Stomach (tissue), 9 donors: ENCODE data around the gene PLEKHA5. TPM values are rescaled to one million over a fixed set of nuclear protein-coding genes. Genes with fewer than 3 reads are reported as not detected.

ENCODE experiments used
- DNase-seq, 2 donors: peaks; one replicate each; pipeline versions ENCODE4 v3.0.0 to v3.0.0-alpha.2; 2013 to 2019
- H3K27ac ChIP-seq, 5 donors: fragments of 200-600 bp in 4 of 5; sonication (generic) in 4 of 5; one replicate each; pipeline ENCODE4 v1.5.1; 2013 to 2019; ENCODE audit warnings: mild to moderate bottlenecking in 1 of 5, moderate library complexity in 1 of 5
- H3K27me3 ChIP-seq, 3 donors: fragments of 200-600 bp; sonication (generic); one replicate each; pipeline ENCODE4 v1.5.1; 2017 to 2019; ENCODE audit warnings: mixed run types in 1 of 3
- H3K36me3 ChIP-seq, 4 donors: fragments of 200-600 bp; sonication (generic); 1 replicate in 3 of 4; 2 replicates in 1 of 4; pipeline ENCODE4 v1.5.1; 2016 to 2019
- H3K4me1 ChIP-seq, 4 donors: fragments of 200-600 bp; sonication (generic); one replicate each; pipeline ENCODE4 v1.5.1; 2016 to 2019
- H3K4me3 ChIP-seq, 4 donors: fragments of 200-600 bp; sonication (generic) in 3 of 4; one replicate each; pipeline ENCODE4 v1.5.1; 2016 to 2019; ENCODE audit warnings: mild to moderate bottlenecking in 1 of 4
- H3K9me3 ChIP-seq, 4 donors: fragments of 200-600 bp; sonication (generic); one replicate each; pipeline ENCODE4 v1.5.1; 2016 to 2019
- EP300 ChIP-seq: sonication (generic); formaldehyde crosslinking; IDR thresholded peaks from one replicate; pipeline ENCODE4 v1.6.1; 2017; ENCODE audit warnings: antibody characterized with exemption
- POLR2A ChIP-seq, 4 donors: fragments of 450-650 bp; IDR thresholded peaks; one replicate each; pipeline ENCODE4 v1.6.1; 2016; ENCODE audit warnings: antibody characterized with exemption in 4 of 4, control low read depth in 2 of 4, mild to moderate bottlenecking in 1 of 4, moderate library complexity in 1 of 4
- POLR2AphosphoS5 ChIP-seq, 3 donors: sonication (generic); formaldehyde crosslinking; IDR thresholded peaks; one replicate each; pipeline ENCODE4 v1.6.1; 2016; ENCODE audit warnings: antibody characterized with exemption in 3 of 3
- WGBS, 5 donors: extraction: QIAGEN DNeasy Blood & Tissue Kit in 3 of 5; methylation state at CpG; one replicate each; pipeline versions ENCODE4 v1.1.5 to v1.1.7; 2013 to 2018; 5-methylcytosine and 5-hydroxymethylcytosine counted together
- intact Hi-C: fragments of 100-400 bp; cut with DNase I; formaldehyde crosslinking; loops from one replicate; pipeline ENCODE4 v1.15.1; 2023; ENCODE audit warnings: low total_unique reads
- polyA plus RNA-seq, 3 donors: library from polyadenylated mRNA; stranded (reverse); fragments of 200-250 nt; gene quantifications; one replicate each; pipeline ENCODE4 v1.2.3, GENCODE V29; 2013
- total RNA-seq, 5 donors: library from RNA; depleted of rRNA; stranded (reverse); fragments of >200 nt; gene quantifications; one replicate each; pipeline versions ENCODE4 v1.1.0 to v1.2.3, GENCODE V29; 2014 to 2016
- TF ChIP-seq, protein P1 (sequence below), 7 experiments: fragments of 450-650 bp in 4 of 7; fragments of 200-600 bp in 3 of 7; sonication (generic) in 3 of 7; IDR thresholded peaks; one replicate each; pipeline ENCODE4 v1.5.1; 2016 to 2019; ENCODE audit warnings: antibody characterized with exemption in 7 of 7, control low read depth in 2 of 7, mild to moderate bottlenecking in 1 of 7
- donor health status: healthy with polysubstance abuse.
- donor health status: Bipolar disorder and iron deficiency.
- donor health status: healthy.

PLEKHA5 gene
- total and polyA plus RNA-seq, 8 donors = 13.8 to 156 (median 36.6) TPM

DNA sequence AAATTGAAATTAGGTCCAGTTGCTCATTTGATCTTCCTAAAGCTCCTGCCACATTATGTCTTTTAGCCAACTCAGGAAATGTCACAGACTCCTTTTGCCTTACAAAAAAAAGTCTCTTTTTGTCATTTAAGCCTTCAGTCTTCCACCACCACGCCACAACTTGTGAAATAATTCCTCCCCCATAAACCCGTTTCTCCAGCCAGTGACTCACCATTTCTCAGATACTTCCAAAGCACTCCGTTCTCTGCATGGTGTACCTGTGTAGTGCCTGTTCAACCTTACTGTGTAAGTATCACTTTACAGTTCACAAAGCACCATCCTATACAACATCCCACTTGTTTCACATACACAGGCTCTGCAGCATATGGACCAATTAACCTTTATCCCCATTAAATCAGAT is 170.2 kb downstream of the PLEKHA5 start:
- Histone ChIP-seq H3K36me3 (peaks cover 0 to 22% (median 16%) of the 10 kb centered on the region in 4 donors), H3K4me3 (no peak overlapping the region), H3K9me3 (no peaks in the 10 kb centered on the region), H3K27me3 (no peaks in the 10 kb centered on the region), H3K4me1 (peaks cover 0 to 27% (median 4%) of the 10 kb centered on the region in 4 donors), H3K27ac (no peak overlapping the region)
- intact Hi-C loops = loop anchor here (10.0 kb wide), 1 partner anchor 445 kb away; no protein-coding TSS in a partner anchor
- WGBS, 5 donors = 77 to 89% (median 81%) methylated on average over 3 of the region's 3 CpGs
- no peak for DNase-seq
- TF ChIP-seq POLR2AphosphoS5 (IDR thresholded peaks at IDR 0.05) = no peak

DNA sequence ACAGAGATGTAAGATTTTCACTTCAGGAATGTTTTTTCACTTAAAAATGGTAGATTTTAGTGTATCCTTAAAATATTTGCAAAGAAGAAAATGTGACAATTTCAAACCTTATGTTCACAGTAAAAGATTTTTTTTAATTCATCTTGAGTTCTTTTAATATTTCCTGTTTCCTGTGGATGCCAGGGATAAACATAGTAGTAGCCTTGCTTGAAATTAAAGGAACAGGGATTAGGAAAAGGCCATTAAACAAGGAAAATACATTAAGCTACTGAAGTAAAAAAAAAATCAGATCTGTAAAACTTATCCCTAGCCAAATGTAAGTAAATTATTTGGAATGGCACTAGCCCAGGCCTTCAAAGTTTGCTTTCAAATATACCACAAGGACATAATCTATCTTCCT is 171.7 kb downstream of the PLEKHA5 start:
- Histone ChIP-seq H3K27me3 (no peaks in the 10 kb centered on the region), H3K9me3 (no peaks in the 10 kb centered on the region), H3K36me3 (peaks cover 0 to 26% (median 25%) of the 10 kb centered on the region in 4 donors), H3K27ac (no peak overlapping the region), H3K4me3 (no peak overlapping the region), H3K4me1 (peaks cover 0 to 16% (median 4%) of the 10 kb centered on the region in 4 donors)
- TF ChIP-seq POLR2A (IDR thresholded peaks at IDR 0.05) = no peak
- no peak for TF ChIP-seq POLR2AphosphoS5 (IDR thresholded peaks at IDR 0.05)
- no peak for DNase-seq
- intact Hi-C loops = no loop called here

DNA sequence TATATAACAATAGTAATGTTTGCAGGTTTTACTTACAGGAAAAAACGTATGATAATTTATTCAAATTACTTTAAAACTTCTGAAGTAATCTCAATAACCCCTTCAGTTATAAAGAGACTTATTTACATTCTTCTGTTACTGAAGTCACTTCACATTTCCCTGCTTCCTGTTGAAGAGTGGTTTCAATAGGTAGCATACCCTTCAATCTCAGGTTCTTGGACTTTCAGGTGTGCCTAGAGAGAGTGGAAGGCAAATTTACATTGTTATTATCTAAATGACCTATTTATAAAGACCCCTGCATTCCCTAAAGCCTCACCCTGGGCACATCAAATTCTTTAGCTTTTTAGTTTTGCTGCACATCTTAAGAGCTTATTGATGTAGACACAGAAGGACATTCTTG is 172.2 kb downstream of the PLEKHA5 start:
- TF ChIP-seq POLR2AphosphoS5 (IDR thresholded peaks at IDR 0.05) = no peak
- TF ChIP-seq EP300 = no peak
- TF ChIP-seq, protein P1, sequence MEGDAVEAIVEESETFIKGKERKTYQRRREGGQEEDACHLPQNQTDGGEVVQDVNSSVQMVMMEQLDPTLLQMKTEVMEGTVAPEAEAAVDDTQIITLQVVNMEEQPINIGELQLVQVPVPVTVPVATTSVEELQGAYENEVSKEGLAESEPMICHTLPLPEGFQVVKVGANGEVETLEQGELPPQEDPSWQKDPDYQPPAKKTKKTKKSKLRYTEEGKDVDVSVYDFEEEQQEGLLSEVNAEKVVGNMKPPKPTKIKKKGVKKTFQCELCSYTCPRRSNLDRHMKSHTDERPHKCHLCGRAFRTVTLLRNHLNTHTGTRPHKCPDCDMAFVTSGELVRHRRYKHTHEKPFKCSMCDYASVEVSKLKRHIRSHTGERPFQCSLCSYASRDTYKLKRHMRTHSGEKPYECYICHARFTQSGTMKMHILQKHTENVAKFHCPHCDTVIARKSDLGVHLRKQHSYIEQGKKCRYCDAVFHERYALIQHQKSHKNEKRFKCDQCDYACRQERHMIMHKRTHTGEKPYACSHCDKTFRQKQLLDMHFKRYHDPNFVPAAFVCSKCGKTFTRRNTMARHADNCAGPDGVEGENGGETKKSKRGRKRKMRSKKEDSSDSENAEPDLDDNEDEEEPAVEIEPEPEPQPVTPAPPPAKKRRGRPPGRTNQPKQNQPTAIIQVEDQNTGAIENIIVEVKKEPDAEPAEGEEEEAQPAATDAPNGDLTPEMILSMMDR (IDR thresholded peaks at IDR 0.05) = no peak
- no peak for TF ChIP-seq POLR2A (IDR thresholded peaks at IDR 0.05)
- H3K27me3 ChIP-seq = no peaks in the 10 kb centered on the region
- DNase-seq = no peak
- intact Hi-C loops = no loop called here
- no peaks in the 10 kb centered on the region for H3K9me3 ChIP-seq
- no peak overlapping the region for H3K27ac ChIP-seq
- H3K36me3 ChIP-seq = peaks cover 0 to 31% (median 29%) of the 10 kb centered on the region in 4 donors
- no peak overlapping the region for H3K4me3 ChIP-seq
- WGBS, 5 donors = 15 to 50% (median 23%) methylated on average over 1 of the region's 1 CpG
- peaks cover 0 to 16% (median 4%) of the 10 kb centered on the region in 4 donors for H3K4me1 ChIP-seq

DNA sequence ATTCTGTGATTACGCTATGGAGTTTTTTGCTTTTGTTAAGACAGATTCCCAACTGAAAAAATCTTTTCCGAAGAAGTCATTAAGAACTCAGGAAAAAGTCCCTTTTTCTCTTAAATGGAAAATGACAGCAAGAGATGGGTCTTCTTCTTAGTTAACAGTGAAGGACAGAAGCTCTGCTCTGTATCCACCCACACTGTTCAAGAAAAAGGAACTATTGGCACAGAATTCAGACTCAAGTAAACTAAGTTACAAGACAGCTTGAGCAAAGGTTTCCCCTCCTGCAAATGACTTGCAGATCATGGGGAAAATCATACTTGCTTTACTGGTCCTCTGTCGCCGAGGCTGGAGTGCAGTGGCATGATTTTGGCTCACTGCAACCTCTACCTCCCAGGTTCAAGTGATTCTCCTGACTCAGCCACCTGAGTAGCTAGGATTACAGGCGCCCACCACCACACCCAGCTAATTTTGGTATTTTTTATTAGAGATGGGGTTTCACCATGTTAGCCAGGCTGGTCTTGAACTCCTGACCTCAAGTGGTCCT is 172.6 kb downstream of the PLEKHA5 start:
- 90 to 95% (median 93%) methylated on average over 5 of the region's 5 CpGs for WGBS, 5 donors
- no peaks in the 10 kb centered on the region for H3K27me3 ChIP-seq
- H3K4me1 ChIP-seq = peaks cover 0 to 16% (median 4%) of the 10 kb centered on the region in 4 donors
- no peak for DNase-seq
- no peaks in the 10 kb centered on the region for H3K9me3 ChIP-seq
- intact Hi-C loops = no loop called here
- TF ChIP-seq EP300 (no peak), POLR2A (IDR thresholded peaks at IDR 0.05) (no peak), POLR2AphosphoS5 (IDR thresholded peaks at IDR 0.05) (no peak)
- TF ChIP-seq, protein P1 (IDR thresholded peaks at IDR 0.05) = no peak
- no peak overlapping the region for H3K27ac ChIP-seq
- peaks cover 0 to 35% (median 32%) of the 10 kb centered on the region in 4 donors for H3K36me3 ChIP-seq
- H3K4me3 ChIP-seq = no peak overlapping the region

DNA sequence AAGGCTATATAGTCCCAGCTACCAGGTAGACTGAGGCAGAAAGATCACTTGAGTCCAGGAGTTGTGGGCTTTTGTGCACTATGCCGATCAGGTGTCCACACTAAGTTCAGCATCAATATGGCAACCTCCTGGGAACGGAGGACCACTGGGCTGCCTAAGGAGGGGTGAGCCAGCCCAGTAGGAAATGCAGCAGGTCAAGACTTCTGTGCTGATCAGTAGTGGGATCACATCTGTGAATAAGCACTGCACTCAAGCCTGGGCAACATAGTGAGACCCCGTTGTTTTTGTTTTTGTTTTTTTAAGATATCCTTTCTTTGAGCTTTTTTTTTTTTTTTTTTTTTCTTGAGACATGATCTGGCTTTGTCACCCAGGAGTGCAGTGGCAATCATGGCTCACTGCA is 174.0 kb downstream of the PLEKHA5 start:
- Histone ChIP-seq H3K36me3 (peaks cover 0 to 35% (median 32%) of the 10 kb centered on the region in 4 donors), H3K27me3 (no peaks in the 10 kb centered on the region), H3K4me3 (no peak overlapping the region), H3K4me1 (peaks cover 0 to 16% (median 4%) of the 10 kb centered on the region in 4 donors), H3K27ac (no peak overlapping the region), H3K9me3 (no peaks in the 10 kb centered on the region)
- 92 to 100% (median 97%) methylated on average over 3 of the region's 3 CpGs for WGBS, 5 donors
- intact Hi-C loops = no loop called here
- no peak for DNase-seq
- TF ChIP-seq EP300 (no peak), POLR2A (IDR thresholded peaks at IDR 0.05) (no peak)
- TF ChIP-seq, protein P1 (IDR thresholded peaks at IDR 0.05) = no peak
